Fibroblast of pulmonary artery (primary cell): ENCODE measurements around the gene CCDC192.
A peak's percentile ranks its signal among the peaks of the same experiment; 100 is the strongest.
"Not testable (repeated sequence)": the region's sequence is repeated elsewhere in the genome, so short reads cannot be mapped to it uniquely, and the experiment has no call there.

ENCODE experiments used
- DNase-seq: peaks from one replicate; pipeline ENCODE4 v3.0.0-alpha.2; 2010; ENCODE audit warnings: low read depth
- H3K4me3 ChIP-seq: replicated peaks from 2 replicates; pipeline ENCODE4 v1.5.1; 2011; ENCODE audit warnings: low read depth, mild to moderate bottlenecking, control low read depth, low read length, moderate library complexity
- CTCF ChIP-seq: IDR thresholded peaks from 2 replicates; pipeline ENCODE4 v1.5.1; 2011; ENCODE audit warnings: mild to moderate bottlenecking, control low read depth, low read length, inconsistent platforms; ENCODE audit errors: missing control alignments

CCDC192 gene

GRCh38 chr5:127741412-127741811 lies 38.2 kb downstream of the CCDC192 start:
- TF ChIP-seq CTCF: no peak
- DNase-seq: no peak
- H3K4me3 ChIP-seq: no peak overlapping the region

- H3K4me3 ChIP-seq: no peak overlapping the region
- no peak for DNase-seq
- no peak for TF ChIP-seq CTCF
Observed at GRCh38 chr5:127744241-127744640, 41.0 kb downstream of the CCDC192 start.

- TF ChIP-seq CTCF: peak; percentile 65
- DNase-seq: peak; percentile 66
- no peak overlapping the region for H3K4me3 ChIP-seq
Observed at GRCh38 chr5:127746756-127747155, 43.6 kb downstream of the CCDC192 start.

- DNase-seq, H3K4me3 ChIP-seq: not testable (repeated sequence)
Observed at GRCh38 chr5:127752503-127753265, 49.5 kb downstream of the CCDC192 start.

- DNase-seq: peak; percentile 56
- H3K4me3 ChIP-seq: no peak overlapping the region
- TF ChIP-seq CTCF: no peak
Observed at GRCh38 chr5:127754259-127754658, 51.1 kb downstream of the CCDC192 start.

GRCh38 chr5:127754706-127755105 lies 51.5 kb downstream of the CCDC192 start:
- H3K4me3 ChIP-seq: no peak overlapping the region
- no peak for DNase-seq
- no peak for TF ChIP-seq CTCF

- H3K4me3 ChIP-seq: no peak overlapping the region
- DNase-seq: peak; percentile 87
- TF ChIP-seq CTCF: peak; percentile 63
Observed at GRCh38 chr5:127757576-127757975, 54.4 kb downstream of the CCDC192 start.
